Loucy (cell line): ENCODE results near the gene ACMSD.

ENCODE experiments used
- CTCF ChIP-seq: fragments of 200-600 bp; sonication (generic); conservative IDR thresholded peaks from 2 replicates; pipeline ENCODE4 v1.5.1; 2014; ENCODE audit warnings: mild to moderate bottlenecking, antibody characterized with exemption, low read length
- EZH2phosphoT487 ChIP-seq: fragments of 200-600 bp; IDR thresholded peaks from 2 replicates; pipeline ENCODE4 v1.6.1; 2018; ENCODE audit warnings: antibody characterized with exemption, mild to moderate bottlenecking, moderate library complexity, borderline replicate concordance

- TF ChIP-seq CTCF (no peak), EZH2phosphoT487 (no peak)
Measured at GRCh38 chr2:134917360-134917865, 79.0 kb downstream of the ACMSD start.
